Muscle layer of colon (tissue), 2 donors: ENCODE measurements around the gene MSANTD2.
A peak's percentile ranks its signal among the peaks of the same experiment; 100 is the strongest.

Experiments used
- H3K27ac ChIP-seq: one replicate; pipeline ENCODE4 v1.7.0; 2013; ENCODE audit warnings: low read depth, mild to moderate bottlenecking, low read length, moderate library complexity
- H3K27me3 ChIP-seq, 2 donors: one replicate each; pipeline ENCODE4 v1.7.0; 2013; ENCODE audit warnings: low read length in 2 of 2, mild to moderate bottlenecking in 2 of 2; ENCODE audit not compliant: insufficient read depth in 2 of 2, control insufficient read depth in 1 of 2
- H3K36me3 ChIP-seq: one replicate; pipeline ENCODE4 v1.7.0; 2013; ENCODE audit warnings: mild to moderate bottlenecking, low read length; ENCODE audit not compliant: insufficient read depth
- H3K4me1 ChIP-seq: one replicate; pipeline ENCODE4 v1.7.0; 2013; ENCODE audit warnings: mild to moderate bottlenecking, low read length; ENCODE audit not compliant: insufficient read depth
- H3K4me3 ChIP-seq, 2 donors: one replicate each; pipeline ENCODE4 v1.7.0; 2013; ENCODE audit warnings: low read length in 2 of 2, low read depth in 1 of 2, mild to moderate bottlenecking in 1 of 2, moderate library complexity in 1 of 2
- H3K9ac ChIP-seq: one replicate; pipeline ENCODE4 v1.7.0; 2013; ENCODE audit warnings: low read length
- H3K9me3 ChIP-seq: one replicate; pipeline ENCODE4 v1.7.0; 2013; ENCODE audit warnings: mild to moderate bottlenecking, low read length
- donor health status: abdominal sarcoma.
- donor health status: Adenocarcinoma of cecum.

The MSANTD2 gene

DNA sequence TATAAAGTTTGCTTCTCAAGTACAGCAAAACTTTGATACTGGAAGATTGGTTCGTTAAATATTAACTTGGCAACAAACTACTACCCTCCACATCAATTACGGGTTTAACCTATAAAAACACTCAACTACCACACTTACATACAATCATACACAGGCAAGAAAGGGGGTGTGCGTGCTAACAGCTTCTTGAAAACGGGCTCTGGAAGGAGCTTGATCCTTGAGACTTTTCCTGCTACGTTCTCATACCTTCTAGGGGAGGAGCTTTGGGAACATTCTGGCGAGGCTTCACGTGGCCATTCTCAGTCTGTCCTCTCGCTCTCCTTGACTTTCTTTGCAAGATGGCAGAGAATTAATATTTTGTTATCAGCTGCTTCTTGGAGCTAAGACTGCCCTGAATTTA, 31.3 kb downstream of the MSANTD2 start:
- H3K9ac ChIP-seq, result no peak overlapping the region
- H3K27ac ChIP-seq, result no peak overlapping the region
- H3K27me3 ChIP-seq, result no peaks in the 10 kb centered on the region
- H3K4me1 ChIP-seq, result no peaks in the 10 kb centered on the region
- no peaks in the 10 kb centered on the region for H3K9me3 ChIP-seq
- H3K36me3 ChIP-seq, result peaks cover 46% of the 10 kb centered on the region
- no peak overlapping the region for H3K4me3 ChIP-seq

DNA sequence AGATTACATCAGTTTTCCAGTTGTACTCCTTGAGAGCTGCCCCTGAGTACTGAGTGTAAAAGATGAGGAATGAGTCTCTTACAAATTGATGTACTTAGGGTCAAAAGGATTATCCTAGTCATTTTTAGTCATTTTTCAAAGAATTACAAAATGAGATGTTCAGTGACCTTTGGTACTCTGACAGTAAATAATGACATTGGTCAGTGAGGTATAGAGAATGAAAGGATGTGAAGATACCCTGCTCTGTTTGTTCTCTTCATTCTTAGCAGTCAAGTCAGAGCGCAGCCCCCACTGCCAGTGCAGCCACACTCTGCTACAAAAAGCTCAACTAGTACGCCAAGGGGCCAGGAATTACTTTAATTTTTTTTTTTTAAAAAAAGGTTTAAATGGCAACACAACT, 34.0 kb downstream of the MSANTD2 start:
- H3K27ac ChIP-seq, result no peak overlapping the region
- H3K9me3 ChIP-seq, result no peaks in the 10 kb centered on the region
- H3K36me3 ChIP-seq, result peaks cover 28% of the 10 kb centered on the region
- H3K4me3 ChIP-seq, result no peak overlapping the region
- H3K9ac ChIP-seq, result no peak overlapping the region
- peaks cover 15 to 19% of the 10 kb centered on the region in 2 donors for H3K27me3 ChIP-seq
- peaks cover 16% of the 10 kb centered on the region for H3K4me1 ChIP-seq

DNA sequence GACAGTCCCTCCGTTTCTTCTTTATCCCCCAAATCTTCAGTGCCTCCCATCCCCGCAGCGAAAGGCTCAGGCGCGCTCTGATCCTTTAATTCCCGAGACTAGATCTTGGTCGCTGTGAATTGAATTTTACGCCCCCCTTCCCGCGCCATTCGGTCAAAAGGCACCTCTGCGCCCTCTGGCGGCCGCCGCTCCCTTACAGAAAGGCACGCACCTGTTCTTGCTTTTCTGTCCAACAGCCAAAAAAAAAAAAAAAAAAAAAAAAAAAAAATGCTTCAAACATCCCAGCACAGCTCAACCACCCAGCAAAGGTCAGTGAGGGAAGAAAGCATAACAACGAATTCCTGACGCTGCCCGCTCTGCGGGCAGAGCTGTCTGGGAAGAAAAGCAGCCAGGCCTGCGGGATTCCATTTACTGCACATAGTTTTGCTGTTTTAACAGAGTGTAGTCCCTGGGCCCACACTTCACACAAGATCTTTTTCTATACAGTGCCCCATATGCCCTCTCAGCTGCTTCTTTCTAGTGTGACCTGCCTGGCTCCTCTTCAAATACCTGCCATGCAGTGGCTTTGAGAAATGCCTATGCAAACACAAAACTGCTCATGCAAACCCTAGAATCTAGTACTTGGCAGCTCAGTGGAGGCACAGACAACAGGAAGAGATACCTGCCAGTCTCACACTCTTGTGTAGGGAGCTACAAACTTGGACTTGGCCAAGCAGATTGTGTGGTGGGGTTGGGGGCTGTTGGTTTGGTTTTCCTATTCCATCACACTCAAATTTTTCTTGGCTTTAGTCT, 36.9 kb downstream of the MSANTD2 start:
- Histone ChIP-seq H3K4me3 (peak overlapping the region; percentile 29 to 65), H3K4me1 (peaks cover 35% of the 10 kb centered on the region), H3K27me3 (peaks cover 43 to 46% of the 10 kb centered on the region in 2 donors), H3K36me3 (peaks cover 8% of the 10 kb centered on the region), H3K27ac (no peak overlapping the region), H3K9ac (no peak overlapping the region), H3K9me3 (no peaks in the 10 kb centered on the region)

DNA sequence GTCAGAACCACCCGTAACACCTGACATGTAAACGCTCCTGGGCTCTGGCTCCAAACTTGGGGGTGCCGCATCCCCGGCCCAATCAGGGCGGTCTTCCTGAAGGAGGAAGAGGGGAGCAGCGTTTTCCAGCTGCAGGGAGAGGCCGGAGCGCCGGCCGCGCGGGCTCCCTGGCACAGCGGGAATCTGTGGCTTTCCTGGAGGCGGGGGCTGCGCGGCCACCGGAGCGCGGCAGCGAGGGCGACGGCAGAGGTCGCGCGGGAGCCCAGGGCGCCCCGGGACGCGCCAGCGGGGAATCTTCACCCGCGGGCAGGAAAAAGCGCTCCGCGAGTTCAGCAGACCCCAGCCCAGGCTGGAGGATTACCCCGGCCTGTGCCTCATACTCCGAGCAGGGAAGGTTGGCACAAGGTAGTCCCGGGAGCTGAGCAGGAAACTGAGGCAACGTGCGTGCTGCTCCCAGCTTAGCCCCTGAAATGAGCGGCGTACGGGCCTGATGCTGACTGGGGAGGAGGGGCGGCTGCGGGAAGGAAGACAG, 37.5 kb downstream of the MSANTD2 start:
- no peak overlapping the region for H3K27ac ChIP-seq
- peaks cover 49 to 53% of the 10 kb centered on the region in 2 donors for H3K27me3 ChIP-seq

DNA sequence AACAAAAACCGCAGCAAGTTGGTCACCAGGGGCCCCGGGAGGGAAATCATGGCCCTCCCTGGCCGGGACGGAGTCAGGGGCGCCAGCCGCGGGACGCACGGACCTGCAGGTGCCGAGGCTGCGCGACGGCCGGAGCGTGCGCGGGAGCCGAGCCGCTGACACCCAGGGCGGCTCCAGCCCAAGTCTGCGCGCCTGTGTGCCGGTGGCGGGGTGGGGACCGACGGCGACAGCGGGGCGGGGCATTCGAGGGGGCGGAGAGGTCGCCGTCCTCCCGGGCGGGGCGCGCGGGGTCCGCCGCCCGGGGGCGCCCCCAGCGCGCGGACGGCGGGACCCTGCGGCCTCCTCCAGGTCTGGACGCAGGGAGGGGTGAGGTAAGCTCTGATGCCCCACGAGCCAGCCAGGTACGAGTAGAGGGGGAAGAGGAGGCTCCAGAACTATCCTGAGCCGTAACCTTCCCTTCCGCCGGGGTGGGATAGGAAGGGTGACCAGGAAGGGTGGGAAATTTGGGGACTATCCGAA, 38.0 kb downstream of the MSANTD2 start, which contains the start of gene ESAM:
ESAM (minus strand) TSS at position 186 of the 519 bp plus-strand sequence; CDS start at position 50, 136 bp downstream.
- no peak within 1 kb of the TSS for H3K9ac ChIP-seq
- peaks cover 35% of the 10 kb centered on the region for H3K4me1 ChIP-seq
- H3K27ac ChIP-seq, result no peak within 1 kb of the TSS
- no peaks in the 10 kb centered on the region for H3K36me3 ChIP-seq
- H3K27me3 ChIP-seq, result peaks cover 53 to 58% of the 10 kb centered on the region in 2 donors
- H3K9me3 ChIP-seq, result no peaks in the 10 kb centered on the region
- H3K4me3 ChIP-seq, result peak within 1 kb of the TSS; percentile 29 to 65

More for the DNA sequence above, 37.5 kb downstream of the MSANTD2 start:
- H3K4me1 ChIP-seq, result peaks cover 35% of the 10 kb centered on the region
- H3K9ac ChIP-seq, result no peak overlapping the region
- no peaks in the 10 kb centered on the region for H3K9me3 ChIP-seq
- peaks cover 5% of the 10 kb centered on the region for H3K36me3 ChIP-seq
- peak overlapping the region; percentile 29 to 65 for H3K4me3 ChIP-seq

DNA sequence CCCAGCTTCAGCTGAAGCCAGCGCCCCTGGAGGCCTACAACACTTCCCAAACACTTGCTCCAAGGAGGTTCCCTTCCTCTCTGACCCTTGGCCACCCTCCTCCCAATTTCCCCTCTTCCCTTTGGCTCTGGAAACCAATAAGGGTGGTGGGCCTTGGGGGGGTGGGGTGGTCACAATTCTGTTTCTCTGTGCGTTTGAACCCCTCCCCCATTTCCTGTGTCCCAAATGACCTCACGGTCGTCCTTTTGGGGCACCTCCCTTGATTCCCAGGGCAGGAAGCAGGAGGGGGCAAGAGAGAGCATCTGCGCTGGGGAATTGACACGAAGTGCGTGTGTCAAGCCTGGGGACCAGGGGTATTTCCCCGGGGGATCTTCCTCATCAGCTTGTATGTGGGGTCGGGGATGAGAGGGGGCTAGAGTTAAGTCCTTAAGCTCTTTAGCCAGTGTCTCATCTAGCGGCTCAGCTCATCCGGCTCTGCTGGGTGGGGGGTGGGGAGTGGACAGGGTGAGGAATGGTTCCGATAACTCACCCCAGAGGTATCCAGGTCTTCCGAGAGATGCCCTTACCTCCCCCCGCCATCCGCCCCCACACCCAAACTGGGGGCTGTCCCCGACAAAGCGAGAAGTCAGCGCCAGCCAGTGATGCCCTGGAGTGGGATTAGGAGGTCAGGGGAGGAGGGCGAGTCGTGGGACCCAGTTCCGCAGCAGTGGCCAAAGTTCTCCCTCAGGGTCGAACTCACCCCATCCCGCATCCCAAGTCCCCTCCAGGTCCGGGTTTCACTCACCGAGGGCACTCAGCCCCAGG, 38.7 kb downstream of the MSANTD2 start:
- H3K9ac ChIP-seq, result no peak overlapping the region
- peaks cover 35% of the 10 kb centered on the region for H3K4me1 ChIP-seq
- no peak overlapping the region for H3K27ac ChIP-seq
- peaks cover 56 to 64% of the 10 kb centered on the region in 2 donors for H3K27me3 ChIP-seq
- no peak overlapping the region for H3K4me3 ChIP-seq
- H3K36me3 ChIP-seq, result no peaks in the 10 kb centered on the region
- no peaks in the 10 kb centered on the region for H3K9me3 ChIP-seq

DNA sequence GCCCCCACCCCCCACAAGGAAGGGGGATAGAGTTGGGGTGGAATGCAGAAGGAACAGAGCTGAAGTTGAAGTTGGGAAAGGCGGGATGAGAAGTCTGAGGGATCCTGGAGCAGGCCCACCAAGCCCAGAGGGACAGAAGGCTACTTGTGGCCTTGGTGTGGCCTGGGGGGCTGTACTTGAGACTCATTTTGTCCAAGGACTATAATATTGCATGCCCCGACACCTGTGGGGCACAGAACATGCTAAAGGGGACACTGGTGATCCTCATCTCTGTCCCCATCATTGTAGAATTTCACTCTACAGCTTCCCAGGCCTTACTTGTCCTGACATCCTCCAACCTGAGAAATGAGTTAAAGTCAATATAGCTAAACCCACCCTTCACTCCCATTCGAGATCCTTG, 39.4 kb downstream of the MSANTD2 start:
- H3K27me3 ChIP-seq, result peaks cover 59 to 70% of the 10 kb centered on the region in 2 donors
- H3K9ac ChIP-seq, result no peak overlapping the region

DNA sequence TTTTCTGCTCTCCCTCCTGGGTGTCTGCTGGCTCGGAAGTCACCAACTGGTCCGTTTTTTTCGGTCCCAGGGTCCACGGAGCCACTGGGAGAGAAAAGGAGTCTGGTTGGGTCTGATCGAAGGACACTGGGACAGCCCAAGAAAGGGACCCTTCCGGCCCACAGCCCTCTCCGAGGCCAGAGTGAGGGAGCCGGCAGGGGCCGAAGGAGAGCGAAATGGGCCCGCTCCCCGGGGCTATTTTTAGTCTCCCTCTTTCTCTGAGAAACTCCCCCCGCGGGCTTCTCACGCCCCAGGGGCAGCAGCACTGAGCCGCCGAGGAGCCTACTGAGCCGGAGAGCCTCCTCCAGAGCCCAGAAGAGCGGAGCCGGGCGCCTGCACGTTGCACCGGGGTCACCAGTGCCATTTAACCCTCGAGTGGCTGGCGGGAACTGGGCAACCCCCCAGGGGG, 40.0 kb downstream of the MSANTD2 start:
- H3K27me3 ChIP-seq, result peaks cover 59 to 70% of the 10 kb centered on the region in 2 donors
- no peak overlapping the region for H3K9ac ChIP-seq
- no peaks in the 10 kb centered on the region for H3K36me3 ChIP-seq
- no peaks in the 10 kb centered on the region for H3K9me3 ChIP-seq
- no peak overlapping the region for H3K27ac ChIP-seq
- H3K4me3 ChIP-seq, result peak overlapping the region in 1 of 2 donors; percentile 13
- peaks cover 35% of the 10 kb centered on the region for H3K4me1 ChIP-seq

More for the DNA sequence above, 39.4 kb downstream of the MSANTD2 start:
- Histone ChIP-seq H3K36me3 (no peaks in the 10 kb centered on the region), H3K27ac (no peak overlapping the region), H3K4me1 (peaks cover 35% of the 10 kb centered on the region), H3K4me3 (peak overlapping the region in 1 of 2 donors; percentile 13), H3K9me3 (no peaks in the 10 kb centered on the region)

DNA sequence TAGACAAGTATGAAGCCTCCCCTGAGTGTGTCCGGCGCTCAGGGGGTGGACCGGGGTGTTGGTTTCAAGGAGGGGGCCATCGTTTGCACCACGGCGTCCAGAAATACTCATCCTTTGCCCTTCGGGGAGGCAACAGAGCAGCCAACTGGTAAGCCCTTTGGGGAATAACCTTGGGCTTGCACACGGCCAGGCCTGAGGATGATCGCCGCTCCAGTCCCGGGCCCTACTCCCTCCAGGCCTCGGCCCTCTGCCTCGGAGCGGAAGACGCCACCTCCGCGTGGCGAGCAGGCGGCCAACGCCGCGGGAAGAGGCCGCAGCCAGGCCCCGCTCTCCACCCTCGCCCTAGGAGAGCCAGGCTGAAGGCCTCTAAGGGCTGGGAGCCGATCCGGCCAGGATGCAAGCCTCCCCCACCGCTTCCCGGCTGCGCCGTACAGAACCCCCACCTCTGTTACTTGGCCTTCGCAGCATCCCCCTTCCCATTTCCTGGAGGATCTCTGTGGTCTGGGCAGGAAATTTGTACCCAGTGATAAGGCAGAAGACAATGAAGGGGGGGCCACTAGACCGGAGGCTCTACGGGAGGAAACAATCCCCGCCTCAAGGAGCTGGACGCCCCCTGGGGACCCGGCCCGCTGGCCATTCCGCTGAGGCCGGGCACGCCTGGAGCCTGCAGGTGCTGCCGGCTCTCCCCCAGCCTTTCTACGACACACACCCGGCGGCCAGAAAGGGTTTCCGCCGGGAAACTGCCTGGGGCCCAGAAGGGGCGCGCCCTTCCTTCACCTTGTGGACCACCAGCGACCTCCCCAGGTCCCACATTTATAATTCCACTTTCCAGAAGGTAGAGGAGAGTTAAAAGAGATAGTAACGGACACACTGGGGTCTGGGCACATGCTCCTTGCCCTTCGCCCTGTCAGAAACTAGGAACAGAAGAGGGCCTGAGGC, 40.7 kb downstream of the MSANTD2 start:
- H3K4me1 ChIP-seq, result peaks cover 35% of the 10 kb centered on the region
- no peaks in the 10 kb centered on the region for H3K36me3 ChIP-seq
- H3K4me3 ChIP-seq, result peak overlapping the region in 1 of 2 donors; percentile 13
- peak overlapping the region; percentile 23 for H3K27ac ChIP-seq
- H3K27me3 ChIP-seq, result peaks cover 59 to 70% of the 10 kb centered on the region in 2 donors
- H3K9me3 ChIP-seq, result no peaks in the 10 kb centered on the region
- no peak overlapping the region for H3K9ac ChIP-seq
